IMR-90 (cell line): ENCODE measurements around the gene RFX2. TPM values are rescaled to one million over a fixed set of nuclear protein-coding genes. Genes with fewer than 3 reads are reported as not detected.
A peak's percentile ranks its signal among the peaks of the same experiment; 100 is the strongest.

Source experiments
- ATAC-seq: fragments of 200-7000 bp; cut with Tn5 transposase; 2 replicates; pipeline ENCODE4 v1.9.1; 2020; ENCODE audit warnings: low read depth, mild to moderate bottlenecking, moderate library complexity
- BruUV-seq: library from RNA; stranded (reverse); fragments of 400-500 nt; replicated peaks from 2 replicates; lab custom pipeline; 2021; lab: Mats Ljungman, UMichigan
- CTCF ChIA-PET: fragments of 300-600 bp; formaldehyde crosslinking; extraction: SDS; loops from one replicate; lab custom pipeline; 2021; ENCODE audit warnings: antibody characterized with exemption; lab: Yijun Ruan, JAX
- POLR2A ChIA-PET: fragments of 300-600 bp; sonication (Branson Sonifier 250); formaldehyde crosslinking; loops from one replicate; lab custom pipeline; 2022; ENCODE audit warnings: antibody characterized with exemption; ENCODE audit not compliant: unreplicated experiment; lab: Charles Lee
- DNase-seq: peaks from one replicate; pipeline ENCODE4 v3.0.0; 2013
- H2AFZ ChIP-seq: replicated peaks from 2 replicates; pipeline ENCODE3; 2013; ENCODE audit warnings: low read length, mild to moderate bottlenecking; ENCODE audit not compliant: poor library complexity
- H2AK5ac ChIP-seq: 2 replicates; pipeline ENCODE4 v1.6.1; 2013; ENCODE audit warnings: low read depth, low read length, inconsistent platforms
- H2AK9ac ChIP-seq: replicated peaks from 2 replicates; pipeline ENCODE3; 2013; ENCODE audit warnings: mild to moderate bottlenecking, low read depth, low read length, moderate library complexity; ENCODE audit not compliant: poor library complexity
- H2BK120ac ChIP-seq: 2 replicates; pipeline ENCODE4 v1.6.1; 2013; ENCODE audit warnings: low read depth, low read length, inconsistent platforms
- H2BK15ac ChIP-seq: 3 replicates; pipeline ENCODE4 v1.6.1; 2013; ENCODE audit warnings: low read depth, low read length, inconsistent platforms
- H2BK20ac ChIP-seq: 2 replicates; pipeline ENCODE4 v1.6.1; 2013; ENCODE audit warnings: low read depth, mild to moderate bottlenecking, inconsistent platforms, low read length, moderate library complexity
- H2BK5ac ChIP-seq: 2 replicates; pipeline ENCODE4 v1.6.1; 2013; ENCODE audit warnings: mild to moderate bottlenecking, low read depth, low read length, inconsistent platforms; ENCODE audit not compliant: poor library complexity, severe bottlenecking
- H3K14ac ChIP-seq: replicated peaks from 2 replicates; pipeline ENCODE4 v1.6.1; 2013; ENCODE audit warnings: low read depth, low read length, inconsistent platforms
- H3K18ac ChIP-seq: 2 replicates; pipeline ENCODE4 v1.6.1; 2013; ENCODE audit warnings: low read depth, low read length, control low read depth
- H3K23ac ChIP-seq: 2 replicates; pipeline ENCODE4 v1.6.1; 2013; ENCODE audit warnings: low read depth, low read length, inconsistent platforms
- H3K27ac ChIP-seq: 2 replicates; pipeline ENCODE4 v1.5.1; 2013; ENCODE audit warnings: mild to moderate bottlenecking, control low read depth, low read length; ENCODE audit not compliant: insufficient read depth
- H3K27me3 ChIP-seq: 2 replicates; pipeline ENCODE4 v1.6.1; 2013; ENCODE audit warnings: low read length; ENCODE audit not compliant: control insufficient read depth, insufficient read depth
- H3K36me3 ChIP-seq: 2 replicates; pipeline ENCODE4 v1.6.1; 2013; ENCODE audit warnings: low read length, mixed read lengths; ENCODE audit not compliant: control insufficient read depth, insufficient read depth
- H3K4ac ChIP-seq: 2 replicates; pipeline ENCODE4 v1.6.1; 2013; ENCODE audit warnings: low read depth, low read length, inconsistent platforms
- H3K4me1 ChIP-seq: 2 replicates; pipeline ENCODE4 v1.6.1; 2013; ENCODE audit warnings: low read length, mixed read lengths; ENCODE audit not compliant: control insufficient read depth, insufficient read depth
- H3K4me2 ChIP-seq: 2 replicates; pipeline ENCODE4 v1.6.1; 2013; ENCODE audit warnings: low read depth, mild to moderate bottlenecking, control low read depth, low read length, moderate library complexity
- H3K4me3 ChIP-seq: 2 replicates; pipeline ENCODE4 v1.5.1; 2013; ENCODE audit warnings: low read depth, mild to moderate bottlenecking, control low read depth, low read length, moderate library complexity; ENCODE audit not compliant: insufficient read depth
- H3K56ac ChIP-seq: 2 replicates; pipeline ENCODE4 v1.6.1; 2013; ENCODE audit warnings: low read length, inconsistent platforms; ENCODE audit not compliant: insufficient read depth; ENCODE audit errors: extremely low read depth
- H3K79me1 ChIP-seq, 2 experiments: 2 replicates each; pipeline ENCODE4 v1.6.1; 2013; ENCODE audit warnings: low read length in 2 of 2, inconsistent platforms in 1 of 2, low read depth in 1 of 2
- H3K9ac ChIP-seq: 2 replicates; pipeline ENCODE4 v1.6.1; 2013; ENCODE audit warnings: low read depth, low read length, control low read depth
- H3K9me1 ChIP-seq: 2 replicates; pipeline ENCODE4 v1.6.1; 2013; ENCODE audit warnings: low read length, inconsistent platforms; ENCODE audit not compliant: insufficient read depth
- H3K9me3 ChIP-seq: 2 replicates; pipeline ENCODE4 v1.6.1; 2013; ENCODE audit warnings: low read length; ENCODE audit not compliant: control insufficient read depth, insufficient read depth
- H4K20me1 ChIP-seq: 2 replicates; pipeline ENCODE4 v1.6.1; 2013; ENCODE audit warnings: low read length, inconsistent platforms; ENCODE audit not compliant: insufficient read depth
- H4K5ac ChIP-seq: 2 replicates; pipeline ENCODE4 v1.6.1; 2013; ENCODE audit warnings: mild to moderate bottlenecking, low read depth, low read length, control low read depth
- H4K8ac ChIP-seq, 2 experiments: 2 replicates each; pipeline ENCODE4 v1.6.1; 2013; ENCODE audit warnings: low read depth in 2 of 2, low read length in 2 of 2, control low read depth in 1 of 2, inconsistent platforms in 1 of 2
- H4K91ac ChIP-seq: 2 replicates; pipeline ENCODE4 v1.6.1; 2013; ENCODE audit warnings: low read depth, low read length, inconsistent platforms; ENCODE audit not compliant: insufficient read depth
- CEBPB ChIP-seq: IDR thresholded peaks from 2 replicates; pipeline ENCODE4 v1.6.1; 2012; ENCODE audit warnings: low read depth, low read length, improper control_type of control experiment
- RCOR1 ChIP-seq: IDR thresholded peaks from 2 replicates; pipeline ENCODE4 v1.6.1; 2012; ENCODE audit warnings: mild to moderate bottlenecking, low read length, improper control_type of control experiment; ENCODE audit not compliant: insufficient replicate concordance
- WGBS, 2 experiments: methylation state at CpG; one replicate each; pipeline versions ENCODE4 v1.1.5 to v1.1.7; 2013; ENCODE audit warnings: missing lambda C conversion rate in 2 of 2; ENCODE audit not compliant: insufficient read length in 1 of 2; ENCODE audit errors: extremely low coverage in 2 of 2; 5-methylcytosine and 5-hydroxymethylcytosine counted together
- dilution Hi-C: fragments of 300-500 bp; cut with HindIII; formaldehyde crosslinking; loops from one replicate; pipeline ENCODE4 v1.14.3; 2018; ENCODE audit warnings: low sequenced_read_pairs; ENCODE audit not compliant: unreplicated experiment
- in situ Hi-C: fragments of 300-500 bp; cut with MboI; formaldehyde crosslinking; loops from 3 replicates; pipeline ENCODE4 v1.14.3; 2019; ENCODE audit warnings: low sequenced_read_pairs, inconsistent platforms, mixed read lengths
- intact Hi-C: fragments of 100-400 bp; cut with micrococcal nuclease; formaldehyde crosslinking; loops from 2 replicates; pipeline ENCODE4 v1.10.0; 2022
- polyA plus RNA-seq, 3 experiments: library from polyadenylated mRNA; depleted of rRNA; stranded (reverse); fragments of >200 nt; gene quantifications; 2 replicates each; pipeline ENCODE4 v1.2.3, GENCODE V29; 2012; ENCODE audit warnings: low replicate concordance in 1 of 3
- total RNA-seq: library from RNA; depleted of rRNA; stranded (reverse); fragments of >200 nt; gene quantifications from 2 replicates; pipeline ENCODE4 v1.2.3, GENCODE V29; 2012

The RFX2 gene
- total and polyA plus RNA-seq, 2 of the 4 experiments (the other 2 are of a cell fraction) = 2.2 to 4.9 TPM

GRCh38 chr19:6071875-6072274 is 38.4 kb downstream of the RFX2 start:
- ChIA-PET POLR2A (no interaction called here), CTCF (no interaction called here)
- DNase-seq = no peak
- H3K9ac ChIP-seq = no peak overlapping the region
- H2BK20ac ChIP-seq = peak overlapping the region; percentile 61
- H3K27ac ChIP-seq = no peak overlapping the region
- peak overlapping the region; percentile 60 for H2AK9ac ChIP-seq
- peak overlapping the region in 1 of 2 experiments; percentile 54; a peak in 2 of 4 replicates for H4K8ac ChIP-seq
- H3K27me3 ChIP-seq = no peaks in the 10 kb centered on the region
- dilution Hi-C loops = no loop called here
- no peaks in the 10 kb centered on the region for H3K9me3 ChIP-seq
- peak overlapping the region; percentile 65 for H2BK120ac ChIP-seq
- no CpG with 5 or more reads among the region's 8 CpGs for WGBS, 2 experiments
- H3K4ac ChIP-seq = peak overlapping the region; percentile 71; the same call in 1 of the 2 replicates
- no TSS peak for BruUV-seq
- TF ChIP-seq CEBPB = no peak
- TF ChIP-seq RCOR1 = no peak
- H3K56ac ChIP-seq = no peak overlapping the region
- peak overlapping the region; percentile 80 for H3K14ac ChIP-seq
- peak overlapping the region; percentile 73; the same call in 1 of the 2 replicates for H2AK5ac ChIP-seq
- peaks cover 4 to 18% of the 10 kb centered on the region in 2 experiments; a peak in 3 of 4 replicates for H3K79me1 ChIP-seq
- H2BK15ac ChIP-seq = peak overlapping the region; percentile 74; the same call in 1 of the 3 replicates
- no peak overlapping the region for H3K4me3 ChIP-seq
- H4K5ac ChIP-seq = no peak overlapping the region
- H2AFZ ChIP-seq = no peak overlapping the region
- peak overlapping the region; percentile 31 for H4K91ac ChIP-seq
- intact Hi-C loops = no loop called here
- H2BK5ac ChIP-seq = peak overlapping the region; percentile 21
- no peaks in the 10 kb centered on the region for H3K36me3 ChIP-seq
- H3K4me1 ChIP-seq = peaks cover 24% of the 10 kb centered on the region
- ATAC-seq = no peak
- no peak overlapping the region for H3K4me2 ChIP-seq
- peaks cover 17% of the 10 kb centered on the region; the same call in 1 of the 2 replicates for H3K9me1 ChIP-seq
- H4K20me1 ChIP-seq = 0 out of 2 replicates have a peak, but pooled peaks cover 3% of the 10 kb centered on the region
- peak overlapping the region; percentile 39; the same call in 1 of the 2 replicates for H3K18ac ChIP-seq
- 0 out of 2 replicates have a peak overlapping the region, but pooled peaks have one; percentile 31 for H3K23ac ChIP-seq
- in situ Hi-C loops = no loop called here
